Measurements from ENCODE around the gene MFGE8.

Gene MFGE8

GRCh38 chr15:88900309-88900981 lies 12.7 kb downstream of the MFGE8 start:
- no peak for DNase-seq (ENCODE audit: low read depth, low spot score)

- no peak for DNase-seq (ENCODE audit: low read depth, low spot score)
These were observed 13.9 kb downstream of the MFGE8 start for GRCh38 chr15:88899251-88899650.

GRCh38 chr15:88898736-88899135 lies 14.4 kb downstream of the MFGE8 start:
- no peak for DNase-seq (ENCODE audit: low read depth, low spot score)

GRCh38 chr15:88897456-88898194 lies 15.6 kb downstream of the MFGE8 start:
- peak; percentile 46 for DNase-seq (ENCODE audit: low read depth, low spot score)

- DNase-seq (ENCODE audit: low read depth, low spot score) = no peak
These were observed 16.1 kb downstream of the MFGE8 start for GRCh38 chr15:88897142-88897455.

- DNase-seq (ENCODE audit: low read depth, low spot score) = no peak
These were observed 16.7 kb downstream of the MFGE8 start for GRCh38 chr15:88896333-88897033.

GRCh38 chr15:88894819-88895767 lies 18.1 kb downstream of the MFGE8 start, which contains the start of gene HAPLN3:
TSS of gene HAPLN3 (minus strand) at chr15:88895544. CDS start at chr15:88887298, 8,246 bp downstream.
- DNase-seq (ENCODE audit: low read depth, low spot score) = no peak

- DNase-seq (ENCODE audit: low read depth, low spot score) = no peak
These were observed 18.8 kb downstream of the MFGE8 start for GRCh38 chr15:88894348-88894818.

- DNase-seq (ENCODE audit: low read depth, low spot score) = no peak
These were observed 21.5 kb downstream of the MFGE8 start for GRCh38 chr15:88891540-88892254.

GRCh38 chr15:88890495-88890894 lies 22.7 kb downstream of the MFGE8 start:
- no peak for DNase-seq (ENCODE audit: low read depth, low spot score)

- DNase-seq (ENCODE audit: low read depth, low spot score) = no peak
These were observed 24.5 kb downstream of the MFGE8 start for GRCh38 chr15:88888719-88889118.

- no peak for DNase-seq (ENCODE audit: low read depth, low spot score)
These were observed 26.1 kb downstream of the MFGE8 start for GRCh38 chr15:88887068-88887580.

GRCh38 chr15:88882785-88883184 lies 30.4 kb downstream of the MFGE8 start:
- DNase-seq (ENCODE audit: low read depth, low spot score) = no peak

- no peak for DNase-seq (ENCODE audit: low read depth, low spot score)
These were observed 31.4 kb downstream of the MFGE8 start for GRCh38 chr15:88881775-88882174.

GRCh38 chr15:88880944-88881740 lies 32.0 kb downstream of the MFGE8 start:
- DNase-seq (ENCODE audit: low read depth, low spot score) = no peak

GRCh38 chr15:88878720-88879184 lies 34.4 kb downstream of the MFGE8 start:
- DNase-seq (ENCODE audit: low read depth, low spot score) = no peak

- no peak for DNase-seq (ENCODE audit: low read depth, low spot score)
These were observed 35.3 kb downstream of the MFGE8 start for GRCh38 chr15:88877906-88878305.

- DNase-seq (ENCODE audit: low read depth, low spot score) = no peak
These were observed 35.8 kb downstream of the MFGE8 start for GRCh38 chr15:88877415-88877814.

- DNase-seq (ENCODE audit: low read depth, low spot score) = no peak
These were observed 36.6 kb downstream of the MFGE8 start for GRCh38 chr15:88876573-88876972.

- no peak for DNase-seq (ENCODE audit: low read depth, low spot score)
These were observed 38.5 kb downstream of the MFGE8 start for GRCh38 chr15:88874684-88875083.

All from brain pericyte (primary cell).